ENCODE data around the gene TET3. TPM values are rescaled to one million over a fixed set of nuclear protein-coding genes. Genes with fewer than 3 reads are reported as not detected.

The TET3 gene
- total and polyA plus RNA-seq, 2 experiments from 2014 or later = 3.6 to 14.5 TPM

GRCh38 chr2:73972846-73973245 lies 11.9 kb upstream of the TET3 start:
- Histone ChIP-seq H4K20me1 (ENCODE audit: insufficient read depth, poor library complexity, severe bottlenecking) (no peaks in the 10 kb centered on the region), H3K4me2 (no peak overlapping the region), H3K27me3 (no peaks in the 10 kb centered on the region), H3K9me3 (ENCODE audit: low read depth) (no peaks in the 10 kb centered on the region), H2AFZ (no peak overlapping the region), H3K4me1 (ENCODE audit: insufficient read depth) (no peaks in the 10 kb centered on the region), H3K36me3 (replicated peaks; ENCODE audit: insufficient read depth, low read depth) (no peaks in the 10 kb centered on the region), H3K79me2 (no peaks in the 10 kb centered on the region), H3K9me2 (replicated peaks; ENCODE audit: insufficient read depth) (no peaks in the 10 kb centered on the region), H3K27ac (no peak overlapping the region), H3K4me3 (no peak overlapping the region)
- TF ChIP-seq EZH2phosphoT487 (IDR thresholded peaks at IDR 0.05; ENCODE audit: low read depth, severe bottlenecking, unreplicated experiment) = no peak
- no peak for TF ChIP-seq EZH2 (IDR thresholded peaks at IDR 0.05; ENCODE audit: borderline replicate concordance)
- no peak for TF ChIP-seq CTCF (IDR thresholded peaks at IDR 0.05; ENCODE audit: poor library complexity)
- 81% methylated on average over 3 of the region's 3 CpGs for WGBS (ENCODE audit: low lambda C conversion rate, missing lambda C conversion rate)
- DNase-seq (ENCODE audit: low spot score) = no peak

GRCh38 chr2:73975731-73976130 lies 9.0 kb upstream of the TET3 start:
- no peak for TF ChIP-seq EZH2phosphoT487 (IDR thresholded peaks at IDR 0.05; ENCODE audit: low read depth, severe bottlenecking, unreplicated experiment)
- TF ChIP-seq EZH2 (IDR thresholded peaks at IDR 0.05; ENCODE audit: borderline replicate concordance) = no peak
- no peak for TF ChIP-seq CTCF (IDR thresholded peaks at IDR 0.05; ENCODE audit: poor library complexity)
- Histone ChIP-seq H3K27ac (no peak overlapping the region), H2AFZ (no peak overlapping the region), H3K9me2 (replicated peaks; ENCODE audit: insufficient read depth) (no peaks in the 10 kb centered on the region), H3K9me3 (ENCODE audit: low read depth) (no peaks in the 10 kb centered on the region), H3K4me1 (ENCODE audit: insufficient read depth) (peaks cover 7% of the 10 kb centered on the region), H3K4me3 (no peak overlapping the region), H3K79me2 (no peaks in the 10 kb centered on the region), H4K20me1 (ENCODE audit: insufficient read depth, poor library complexity, severe bottlenecking) (no peaks in the 10 kb centered on the region), H3K4me2 (no peak overlapping the region), H3K27me3 (no peaks in the 10 kb centered on the region), H3K36me3 (replicated peaks; ENCODE audit: insufficient read depth, low read depth) (no peaks in the 10 kb centered on the region)
- DNase-seq (ENCODE audit: low spot score) = no peak
- WGBS (ENCODE audit: low lambda C conversion rate, missing lambda C conversion rate) = 93% methylated on average over 3 of the region's 3 CpGs

- Histone ChIP-seq H3K36me3 (replicated peaks; ENCODE audit: insufficient read depth, low read depth) (no peaks in the 10 kb centered on the region), H2AFZ (no peak overlapping the region), H3K27me3 (no peaks in the 10 kb centered on the region), H4K20me1 (ENCODE audit: insufficient read depth, poor library complexity, severe bottlenecking) (no peaks in the 10 kb centered on the region), H3K4me2 (no peak overlapping the region), H3K4me3 (no peak overlapping the region), H3K4me1 (ENCODE audit: insufficient read depth) (peaks cover 15% of the 10 kb centered on the region), H3K9me2 (replicated peaks; ENCODE audit: insufficient read depth) (no peaks in the 10 kb centered on the region), H3K79me2 (no peaks in the 10 kb centered on the region), H3K27ac (no peak overlapping the region), H3K9me3 (ENCODE audit: low read depth) (no peaks in the 10 kb centered on the region)
- TF ChIP-seq EZH2 (IDR thresholded peaks at IDR 0.05; ENCODE audit: borderline replicate concordance) (no peak), CTCF (IDR thresholded peaks at IDR 0.05; ENCODE audit: poor library complexity) (no peak), EZH2phosphoT487 (IDR thresholded peaks at IDR 0.05; ENCODE audit: low read depth, severe bottlenecking, unreplicated experiment) (no peak)
- WGBS (ENCODE audit: low lambda C conversion rate, missing lambda C conversion rate) = 94% methylated on average over 1 of the region's 1 CpG
- DNase-seq (ENCODE audit: low spot score) = no peak
These were observed 7.9 kb upstream of the TET3 start for GRCh38 chr2:73976803-73977202.

- Histone ChIP-seq H3K36me3 (replicated peaks; ENCODE audit: insufficient read depth, low read depth) (no peaks in the 10 kb centered on the region), H3K4me2 (no peak overlapping the region), H3K9me2 (replicated peaks; ENCODE audit: insufficient read depth) (no peaks in the 10 kb centered on the region), H3K27me3 (no peaks in the 10 kb centered on the region), H3K27ac (no peak overlapping the region), H3K79me2 (no peaks in the 10 kb centered on the region), H3K9me3 (ENCODE audit: low read depth) (no peaks in the 10 kb centered on the region), H3K4me3 (no peak overlapping the region), H2AFZ (no peak overlapping the region), H3K4me1 (ENCODE audit: insufficient read depth) (peaks cover 21% of the 10 kb centered on the region), H4K20me1 (ENCODE audit: insufficient read depth, poor library complexity, severe bottlenecking) (no peaks in the 10 kb centered on the region)
- no peak for DNase-seq (ENCODE audit: low spot score)
- 97% methylated on average over 2 of the region's 2 CpGs for WGBS (ENCODE audit: low lambda C conversion rate, missing lambda C conversion rate)
- TF ChIP-seq CTCF (IDR thresholded peaks at IDR 0.05; ENCODE audit: poor library complexity) (no peak), EZH2 (IDR thresholded peaks at IDR 0.05; ENCODE audit: borderline replicate concordance) (no peak), EZH2phosphoT487 (IDR thresholded peaks at IDR 0.05; ENCODE audit: low read depth, severe bottlenecking, unreplicated experiment) (no peak)
These were observed 7.2 kb upstream of the TET3 start for GRCh38 chr2:73977466-73977865.
